ENCODE results near the gene ERGIC1. TPM values are rescaled to one million over a fixed set of nuclear protein-coding genes. Genes with fewer than 3 reads are reported as not detected.

The ERGIC1 gene
- total RNA-seq, 1 experiment from 2014 or later = 89.8 TPM

GRCh38 chr5:173001229-173001841 is 167.3 kb downstream of the ERGIC1 start:
- H3K9me3 Mint-ChIP-seq = no peaks in the 10 kb centered on the region
- H3K4me1 Mint-ChIP-seq = peaks cover 11% of the 10 kb centered on the region
- H3K36me3 Mint-ChIP-seq = peaks cover 11% of the 10 kb centered on the region
- ChIA-PET CTCF (interaction anchor here (0.7 kb wide), 2 partner anchors 10 to 39 kb away, joined by 3 to 9 read pairs; no protein-coding TSS in a partner anchor), POLR2A (interaction anchor here (0.5 to 0.7 kb wide), 2 partner anchors 213 to 1785 kb away, joined by 3 to 4 read pairs; no protein-coding TSS in a partner anchor)
- H3K27me3 Mint-ChIP-seq (ENCODE audit: low read depth) = no peaks in the 10 kb centered on the region
- ATAC-seq = no peak
- no peak for DNase-seq (ENCODE audit: low spot score)
- H3K4me3 Mint-ChIP-seq = no peak overlapping the region
- TF ChIP-seq ZNF317 (CRISPR knock-in tag; IDR thresholded peaks at IDR 0.05; ENCODE audit: borderline replicate concordance, low read depth) = no peak
- TF ChIP-seq ZNF121 (CRISPR knock-in tag; IDR thresholded peaks at IDR 0.05) = no peak
- no peak for TF ChIP-seq ATF3 (CRISPR knock-in tag; conservative IDR thresholded peaks at IDR 0.05)
- TF ChIP-seq ZNF671 (CRISPR knock-in tag; IDR thresholded peaks at IDR 0.05) = no peak
- no peak for TF ChIP-seq ZNF416 (CRISPR knock-in tag; IDR thresholded peaks at IDR 0.05)
- TF ChIP-seq USF1 (CRISPR knock-in tag; IDR thresholded peaks at IDR 0.05) = no peak
- no peak for TF ChIP-seq ELF4 (CRISPR knock-in tag; IDR thresholded peaks at IDR 0.05; ENCODE audit: low read depth)
- TF ChIP-seq CREB1 (CRISPR knock-in tag; IDR thresholded peaks at IDR 0.05) = no peak
- no peak for TF ChIP-seq GTF2I (CRISPR knock-in tag; conservative IDR thresholded peaks at IDR 0.05)
- TF ChIP-seq ZNF425 (CRISPR knock-in tag; conservative IDR thresholded peaks at IDR 0.05) = no peak
- no peak for TF ChIP-seq ZSCAN18 (CRISPR knock-in tag; IDR thresholded peaks at IDR 0.05)
- TF ChIP-seq ZBTB43 (CRISPR knock-in tag; IDR thresholded peaks at IDR 0.05) = no peak
- no peak for TF ChIP-seq CTCF (IDR thresholded peaks at IDR 0.05)
- no peak for TF ChIP-seq AR (CRISPR knock-in tag; IDR thresholded peaks at IDR 0.05)
- TF ChIP-seq NFYB (CRISPR knock-in tag; conservative IDR thresholded peaks at IDR 0.05; ENCODE audit: low read depth) = no peak
- TF ChIP-seq IRF1 (CRISPR knock-in tag; IDR thresholded peaks at IDR 0.05) = no peak
- no peak for TF ChIP-seq ATF1 (CRISPR knock-in tag; IDR thresholded peaks at IDR 0.05)
- no peak for TF ChIP-seq FOXP1 (CRISPR knock-in tag; IDR thresholded peaks at IDR 0.05; ENCODE audit: borderline replicate concordance)
- TF ChIP-seq ZNF281 (CRISPR knock-in tag; IDR thresholded peaks at IDR 0.05) = no peak
- 0 out of 2 replicates have a peak overlapping the region, but pooled peaks have one; percentile 13 for H3K27ac Mint-ChIP-seq
